CD4-positive, alpha-beta T cell treated with Interleukin-4 for 1 hour (primary cell): ENCODE measurements around the gene GYG2.
A peak's percentile ranks its signal among the peaks of the same experiment; 100 is the strongest.
"Not testable (repeated sequence)": the region's sequence is repeated elsewhere in the genome, so short reads cannot be mapped to it uniquely, and the experiment has no call there.

Experiments
- DNase-seq, 2 donors: peaks; one replicate each; pipeline ENCODE4 v3.0.0-alpha.2; 2020 to 2022

The GYG2 gene

GRCh38 chrX:2874222-2875135 is 45.7 kb downstream of the GYG2 start:
- DNase-seq, result no peak

- DNase-seq, result no peak
These were observed 46.4 kb downstream of the GYG2 start for GRCh38 chrX:2875136-2875481.

- no peak for DNase-seq
These were observed 47.2 kb downstream of the GYG2 start for GRCh38 chrX:2875798-2876399.

GRCh38 chrX:2878563-2878962 is 49.8 kb downstream of the GYG2 start:
- DNase-seq, result no peak

GRCh38 chrX:2879670-2880069 is 50.9 kb downstream of the GYG2 start:
- no peak for DNase-seq

GRCh38 chrX:2883770-2884169 is 55.0 kb downstream of the GYG2 start:
- no peak for DNase-seq

- DNase-seq, result no peak
These were observed 59.6 kb downstream of the GYG2 start for GRCh38 chrX:2888309-2888708.

- DNase-seq, result no peak
These were observed 60.4 kb downstream of the GYG2 start for GRCh38 chrX:2889045-2889605.

- peak in 1 of 2 donors; percentile 1 for DNase-seq
These were observed 61.2 kb downstream of the GYG2 start for GRCh38 chrX:2889706-2890490.

- DNase-seq, result not testable (repeated sequence)
These were observed 62.1 kb downstream of the GYG2 start for GRCh38 chrX:2890536-2891460.

GRCh38 chrX:2892816-2893215 is 64.1 kb downstream of the GYG2 start:
- no peak for DNase-seq

- no peak for DNase-seq
These were observed 66.2 kb downstream of the GYG2 start for GRCh38 chrX:2894885-2895292.

- no peak for DNase-seq
These were observed 68.6 kb downstream of the GYG2 start for GRCh38 chrX:2897311-2897689.

- peak; percentile 26 to 27 for DNase-seq
These were observed 69.2 kb downstream of the GYG2 start for GRCh38 chrX:2897690-2898623.

- no peak for DNase-seq
These were observed 70.2 kb downstream of the GYG2 start for GRCh38 chrX:2898846-2899512.

GRCh38 chrX:2901367-2902036 is 72.8 kb downstream of the GYG2 start:
- DNase-seq, result no peak

- DNase-seq, result no peak
These were observed 74.1 kb downstream of the GYG2 start for GRCh38 chrX:2902841-2903240.

- DNase-seq, result no peak
These were observed 74.6 kb downstream of the GYG2 start for GRCh38 chrX:2903366-2903765.

- DNase-seq, result no peak
These were observed 78.6 kb downstream of the GYG2 start for GRCh38 chrX:2907295-2907694.

- no peak for DNase-seq
These were observed 79.5 kb downstream of the GYG2 start for GRCh38 chrX:2908125-2908685.
